ENCODE measurements around the gene HIPK3. TPM values are rescaled to one million over a fixed set of nuclear protein-coding genes. Genes with fewer than 3 reads are reported as not detected.

HIPK3 gene
- total RNA-seq, 1 donor from 2014 or later, result 166 TPM

- intact Hi-C loops (cut with DNase I), result loop anchor here (5.0 kb wide), 2 partner anchors 77 to 167 kb away; partner anchors contain the start of gene HIPK3
Measured at GRCh38 chr11:33334627-33335026, 77.4 kb downstream of the HIPK3 start.

GRCh38 chr11:33339247-33339646, 82.1 kb downstream of the HIPK3 start:
- Histone ChIP-seq H3K36me3 (peaks cover 0 to 46% of the 10 kb centered on the region in 2 donors), H3K4me3 (no peak overlapping the region), H3K4me1 (peaks cover 6% of the 10 kb centered on the region), H3K27me3 (no peaks in the 10 kb centered on the region), H3K27ac (no peak overlapping the region), H3K9me3 (no peaks in the 10 kb centered on the region)
- TF ChIP-seq CTCF (IDR thresholded peaks at IDR 0.05) (no peak), POLR2AphosphoS5 (IDR thresholded peaks at IDR 0.05; ENCODE audit: insufficient read depth in 1 of 2, low read depth in 1 of 2) (no peak), POLR2A (IDR thresholded peaks at IDR 0.05) (no peak)
- DNase-seq (ENCODE audit: extremely low spot score in 2 of 2), result no peak
- intact Hi-C loops (cut with DNase I), result no loop called here

More at GRCh38 chr11:33334627-33335026, 77.4 kb downstream of the HIPK3 start:
- DNase-seq (ENCODE audit: extremely low spot score in 2 of 2), result no peak
- no peaks in the 10 kb centered on the region for H3K27me3 ChIP-seq
- H3K4me3 ChIP-seq, result no peak overlapping the region
- TF ChIP-seq POLR2A (IDR thresholded peaks at IDR 0.05), result no peak
- TF ChIP-seq POLR2AphosphoS5 (IDR thresholded peaks at IDR 0.05; ENCODE audit: insufficient read depth in 1 of 2, low read depth in 1 of 2), result no peak
- TF ChIP-seq CTCF (IDR thresholded peaks at IDR 0.05), result no peak
- H3K36me3 ChIP-seq, result peaks cover 0 to 32% of the 10 kb centered on the region in 2 donors
- peaks cover 26% of the 10 kb centered on the region for H3K4me1 ChIP-seq
- H3K27ac ChIP-seq, result no peak overlapping the region
- no peaks in the 10 kb centered on the region for H3K9me3 ChIP-seq

- DNase-seq (ENCODE audit: extremely low spot score in 2 of 2), result no peak
- Histone ChIP-seq H3K4me3 (no peak overlapping the region), H3K9me3 (no peaks in the 10 kb centered on the region), H3K36me3 (peaks cover 0 to 65% of the 10 kb centered on the region in 2 donors), H3K27me3 (no peaks in the 10 kb centered on the region), H3K27ac (no peak overlapping the region), H3K4me1 (no peaks in the 10 kb centered on the region)
- no peak for TF ChIP-seq POLR2A (IDR thresholded peaks at IDR 0.05)
- no peak for TF ChIP-seq CTCF (IDR thresholded peaks at IDR 0.05)
- TF ChIP-seq POLR2AphosphoS5 (IDR thresholded peaks at IDR 0.05; ENCODE audit: insufficient read depth in 1 of 2, low read depth in 1 of 2), result no peak
- intact Hi-C loops (cut with DNase I), result no loop called here
Measured at GRCh38 chr11:33344611-33345010, 87.4 kb downstream of the HIPK3 start.

- Histone ChIP-seq H3K9me3 (no peaks in the 10 kb centered on the region), H3K4me3 (no peak overlapping the region), H3K27ac (no peak overlapping the region), H3K4me1 (no peaks in the 10 kb centered on the region), H3K27me3 (no peaks in the 10 kb centered on the region), H3K36me3 (peaks cover 0 to 70% of the 10 kb centered on the region in 2 donors)
- DNase-seq (ENCODE audit: extremely low spot score in 2 of 2), result no peak
- TF ChIP-seq POLR2A (IDR thresholded peaks at IDR 0.05) (no peak), CTCF (IDR thresholded peaks at IDR 0.05) (no peak), POLR2AphosphoS5 (IDR thresholded peaks at IDR 0.05; ENCODE audit: insufficient read depth in 1 of 2, low read depth in 1 of 2) (no peak)
- intact Hi-C loops (cut with DNase I), result no loop called here
Measured at GRCh38 chr11:33347490-33348125, 90.4 kb downstream of the HIPK3 start.

- no peak for TF ChIP-seq CTCF (IDR thresholded peaks at IDR 0.05)
- TF ChIP-seq POLR2A (IDR thresholded peaks at IDR 0.05), result no peak
- TF ChIP-seq POLR2AphosphoS5 (IDR thresholded peaks at IDR 0.05; ENCODE audit: insufficient read depth in 1 of 2, low read depth in 1 of 2), result no peak
- intact Hi-C loops (cut with DNase I), result no loop called here
- Histone ChIP-seq H3K27me3 (no peaks in the 10 kb centered on the region), H3K36me3 (peaks cover 0 to 90% of the 10 kb centered on the region in 2 donors), H3K4me1 (no peaks in the 10 kb centered on the region), H3K9me3 (no peaks in the 10 kb centered on the region), H3K4me3 (no peak overlapping the region), H3K27ac (no peak overlapping the region)
- no peak for DNase-seq (ENCODE audit: extremely low spot score in 2 of 2)
Measured at GRCh38 chr11:33350287-33350686, 93.1 kb downstream of the HIPK3 start.

Measured in vagina (tissue), 2 donors.